Suprapubic skin (tissue), 3 donors: ENCODE measurements around the gene ZNF653.
"Not testable (repeated sequence)": the region's sequence is repeated elsewhere in the genome, so short reads cannot be mapped to it uniquely, and the experiment has no call there.

Experiments used
- POLR2A ChIP-seq, 2 donors: fragments of 450-650 bp; IDR thresholded peaks; one replicate each; pipeline ENCODE4 v1.6.1; 2017; ENCODE audit warnings: antibody characterized with exemption in 2 of 2, mild to moderate bottlenecking in 2 of 2, moderate library complexity in 2 of 2
- TF ChIP-seq, protein P1 (sequence below), 2 donors: fragments of 200-600 bp in 1 of 2; fragments of 450-650 bp in 1 of 2; sonication (generic) in 1 of 2; IDR thresholded peaks; one replicate each; pipeline ENCODE4 v1.5.1; 2016 to 2019; ENCODE audit warnings: antibody characterized with exemption in 2 of 2, mild to moderate bottlenecking in 1 of 2, moderate library complexity in 1 of 2

- TF ChIP-seq, protein P1, sequence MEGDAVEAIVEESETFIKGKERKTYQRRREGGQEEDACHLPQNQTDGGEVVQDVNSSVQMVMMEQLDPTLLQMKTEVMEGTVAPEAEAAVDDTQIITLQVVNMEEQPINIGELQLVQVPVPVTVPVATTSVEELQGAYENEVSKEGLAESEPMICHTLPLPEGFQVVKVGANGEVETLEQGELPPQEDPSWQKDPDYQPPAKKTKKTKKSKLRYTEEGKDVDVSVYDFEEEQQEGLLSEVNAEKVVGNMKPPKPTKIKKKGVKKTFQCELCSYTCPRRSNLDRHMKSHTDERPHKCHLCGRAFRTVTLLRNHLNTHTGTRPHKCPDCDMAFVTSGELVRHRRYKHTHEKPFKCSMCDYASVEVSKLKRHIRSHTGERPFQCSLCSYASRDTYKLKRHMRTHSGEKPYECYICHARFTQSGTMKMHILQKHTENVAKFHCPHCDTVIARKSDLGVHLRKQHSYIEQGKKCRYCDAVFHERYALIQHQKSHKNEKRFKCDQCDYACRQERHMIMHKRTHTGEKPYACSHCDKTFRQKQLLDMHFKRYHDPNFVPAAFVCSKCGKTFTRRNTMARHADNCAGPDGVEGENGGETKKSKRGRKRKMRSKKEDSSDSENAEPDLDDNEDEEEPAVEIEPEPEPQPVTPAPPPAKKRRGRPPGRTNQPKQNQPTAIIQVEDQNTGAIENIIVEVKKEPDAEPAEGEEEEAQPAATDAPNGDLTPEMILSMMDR (IDR thresholded peaks at IDR 0.05), result not testable (repeated sequence)
- not testable (repeated sequence) for TF ChIP-seq POLR2A (IDR thresholded peaks at IDR 0.05)
Measured at GRCh38 chr19:11433526-11433925, 72.1 kb downstream of the ZNF653 start.
